ENCODE measurements around the gene ANKRD42.

DNA sequence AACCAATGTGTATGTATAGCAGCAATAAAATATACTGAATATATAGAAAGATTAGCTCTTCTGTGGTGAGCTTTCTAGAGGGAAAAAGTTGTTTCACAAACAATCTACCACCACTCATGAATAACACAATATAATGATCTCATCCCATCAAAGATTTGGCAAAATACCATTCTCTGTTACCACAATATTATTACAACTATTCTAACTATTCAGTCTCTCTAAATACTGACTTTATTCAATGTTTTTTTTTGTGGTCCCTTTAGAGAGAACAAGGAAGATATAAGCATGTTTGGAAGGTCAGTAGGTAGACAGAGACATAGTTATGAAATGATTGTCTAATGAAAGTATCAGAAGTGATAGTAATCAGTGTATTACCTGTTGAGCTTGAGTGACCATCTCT, 84.8 kb downstream of the ANKRD42 start:
- TF ChIP-seq, protein P1, sequence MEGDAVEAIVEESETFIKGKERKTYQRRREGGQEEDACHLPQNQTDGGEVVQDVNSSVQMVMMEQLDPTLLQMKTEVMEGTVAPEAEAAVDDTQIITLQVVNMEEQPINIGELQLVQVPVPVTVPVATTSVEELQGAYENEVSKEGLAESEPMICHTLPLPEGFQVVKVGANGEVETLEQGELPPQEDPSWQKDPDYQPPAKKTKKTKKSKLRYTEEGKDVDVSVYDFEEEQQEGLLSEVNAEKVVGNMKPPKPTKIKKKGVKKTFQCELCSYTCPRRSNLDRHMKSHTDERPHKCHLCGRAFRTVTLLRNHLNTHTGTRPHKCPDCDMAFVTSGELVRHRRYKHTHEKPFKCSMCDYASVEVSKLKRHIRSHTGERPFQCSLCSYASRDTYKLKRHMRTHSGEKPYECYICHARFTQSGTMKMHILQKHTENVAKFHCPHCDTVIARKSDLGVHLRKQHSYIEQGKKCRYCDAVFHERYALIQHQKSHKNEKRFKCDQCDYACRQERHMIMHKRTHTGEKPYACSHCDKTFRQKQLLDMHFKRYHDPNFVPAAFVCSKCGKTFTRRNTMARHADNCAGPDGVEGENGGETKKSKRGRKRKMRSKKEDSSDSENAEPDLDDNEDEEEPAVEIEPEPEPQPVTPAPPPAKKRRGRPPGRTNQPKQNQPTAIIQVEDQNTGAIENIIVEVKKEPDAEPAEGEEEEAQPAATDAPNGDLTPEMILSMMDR (IDR thresholded peaks at IDR 0.05), result no peak
- TF ChIP-seq, protein P2, sequence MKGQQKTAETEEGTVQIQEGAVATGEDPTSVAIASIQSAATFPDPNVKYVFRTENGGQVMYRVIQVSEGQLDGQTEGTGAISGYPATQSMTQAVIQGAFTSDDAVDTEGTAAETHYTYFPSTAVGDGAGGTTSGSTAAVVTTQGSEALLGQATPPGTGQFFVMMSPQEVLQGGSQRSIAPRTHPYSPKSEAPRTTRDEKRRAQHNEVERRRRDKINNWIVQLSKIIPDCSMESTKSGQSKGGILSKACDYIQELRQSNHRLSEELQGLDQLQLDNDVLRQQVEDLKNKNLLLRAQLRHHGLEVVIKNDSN (IDR thresholded peaks at IDR 0.05; ENCODE audit: borderline replicate concordance, low read depth), result no peak
- TF ChIP-seq ELF1 (IDR thresholded peaks at IDR 0.05), result no peak
- TF ChIP-seq, protein P3, sequence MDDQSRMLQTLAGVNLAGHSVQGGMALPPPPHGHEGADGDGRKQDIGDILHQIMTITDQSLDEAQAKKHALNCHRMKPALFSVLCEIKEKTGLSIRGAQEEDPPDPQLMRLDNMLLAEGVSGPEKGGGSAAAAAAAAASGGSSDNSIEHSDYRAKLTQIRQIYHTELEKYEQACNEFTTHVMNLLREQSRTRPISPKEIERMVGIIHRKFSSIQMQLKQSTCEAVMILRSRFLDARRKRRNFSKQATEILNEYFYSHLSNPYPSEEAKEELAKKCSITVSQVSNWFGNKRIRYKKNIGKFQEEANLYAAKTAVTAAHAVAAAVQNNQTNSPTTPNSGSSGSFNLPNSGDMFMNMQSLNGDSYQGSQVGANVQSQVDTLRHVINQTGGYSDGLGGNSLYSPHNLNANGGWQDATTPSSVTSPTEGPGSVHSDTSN (IDR thresholded peaks at IDR 0.05), result no peak
- no peak for TF ChIP-seq EZH2phosphoT487 (IDR thresholded peaks at IDR 0.05; ENCODE audit: borderline replicate concordance, low read depth)
- TF ChIP-seq, protein P4, sequence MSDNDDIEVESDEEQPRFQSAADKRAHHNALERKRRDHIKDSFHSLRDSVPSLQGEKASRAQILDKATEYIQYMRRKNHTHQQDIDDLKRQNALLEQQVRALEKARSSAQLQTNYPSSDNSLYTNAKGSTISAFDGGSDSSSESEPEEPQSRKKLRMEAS (IDR thresholded peaks at IDR 0.05; ENCODE audit: low read depth), result no peak
- no peak for TF ChIP-seq GABPA (IDR thresholded peaks at IDR 0.05; ENCODE audit: low read depth)
- TF ChIP-seq SIN3A (IDR thresholded peaks at IDR 0.05; ENCODE audit: borderline replicate concordance, low read depth, low read length), result no peak
- TF ChIP-seq EP300 (IDR thresholded peaks at IDR 0.05; ENCODE audit: borderline replicate concordance in 1 of 2, low read depth in 1 of 2, low read length in 1 of 2), result no peak
- no peak for TF ChIP-seq YY1 (IDR thresholded peaks at IDR 0.05; ENCODE audit: low read depth)
- TF ChIP-seq JUND (IDR thresholded peaks at IDR 0.05), result no peak
